ENCODE data around the gene ATL1.
"Not testable (repeated sequence)": the region's sequence is repeated elsewhere in the genome, so short reads cannot be mapped to it uniquely, and the experiment has no call there.

Gene ATL1

GRCh38 chr14:50659327-50659974 is 99.5 kb downstream of the ATL1 start:
- no peak for DNase-seq (ENCODE audit: low spot score)

GRCh38 chr14:50664579-50664978 is 104.6 kb downstream of the ATL1 start:
- DNase-seq (ENCODE audit: low spot score), result not testable (repeated sequence)

- DNase-seq (ENCODE audit: low spot score), result not testable (repeated sequence)
Measured at GRCh38 chr14:50665300-50665699, 105.4 kb downstream of the ATL1 start.

DNA sequence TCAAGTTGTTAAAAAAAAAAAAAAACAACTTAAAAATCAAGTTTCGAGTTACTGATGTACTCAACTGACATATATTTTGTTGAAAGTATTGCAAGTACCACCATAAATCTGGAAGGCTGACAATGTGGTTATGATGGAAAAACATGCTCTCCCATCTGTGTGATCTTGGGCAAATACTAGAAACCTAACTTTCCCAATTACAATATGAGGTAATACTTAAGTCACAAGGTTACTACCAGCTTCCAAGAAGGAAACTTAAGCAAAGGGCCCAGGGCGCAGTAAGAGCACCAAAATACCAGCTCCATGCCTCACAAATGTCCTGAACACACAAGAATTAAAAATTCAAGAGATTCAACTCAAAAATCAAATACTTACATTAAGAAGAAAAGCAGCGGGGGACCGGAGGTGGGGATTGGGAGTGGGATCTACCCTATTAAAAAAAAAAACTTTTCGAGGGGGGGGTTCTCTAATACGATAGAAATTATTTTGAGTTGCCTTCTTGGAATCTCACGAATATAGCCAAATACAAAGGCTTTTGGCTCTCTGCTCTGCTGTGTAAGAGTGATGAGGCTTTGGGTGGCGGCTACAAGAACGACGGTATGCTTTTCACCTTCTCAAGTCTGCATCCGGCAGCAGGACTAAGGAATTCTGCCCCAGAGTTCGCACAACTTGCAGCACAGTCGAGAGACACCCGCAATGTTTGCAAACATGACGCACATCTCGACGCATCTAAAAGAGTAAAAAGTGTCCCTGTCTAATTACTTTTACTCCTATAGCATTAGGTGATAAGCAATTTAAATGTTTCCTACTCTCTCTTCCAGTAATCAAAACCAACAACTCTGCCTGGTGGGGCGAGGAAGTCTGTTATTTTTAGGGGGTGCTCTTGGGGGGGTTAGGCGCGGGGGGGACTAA is 107.1 kb downstream of the ATL1 start:
- DNase-seq (ENCODE audit: low spot score), result no peak

DNA sequence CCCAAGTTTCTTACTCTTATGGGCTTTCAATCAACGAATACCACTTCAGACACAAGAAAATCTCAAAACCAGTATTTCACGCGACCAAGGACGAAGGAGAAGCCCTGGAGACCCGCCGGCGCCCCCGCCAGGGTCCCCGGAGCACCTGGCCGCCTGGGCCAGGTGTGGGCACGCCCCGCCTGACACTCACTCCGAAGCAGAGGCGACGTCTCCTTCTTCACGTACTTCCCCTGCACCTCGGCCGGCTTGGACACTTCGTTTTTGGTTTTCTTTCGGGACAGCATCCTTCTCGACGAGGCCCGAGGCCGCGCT is 107.7 kb downstream of the ATL1 start:
- peak; percentile 68 for DNase-seq (ENCODE audit: low spot score)

DNA sequence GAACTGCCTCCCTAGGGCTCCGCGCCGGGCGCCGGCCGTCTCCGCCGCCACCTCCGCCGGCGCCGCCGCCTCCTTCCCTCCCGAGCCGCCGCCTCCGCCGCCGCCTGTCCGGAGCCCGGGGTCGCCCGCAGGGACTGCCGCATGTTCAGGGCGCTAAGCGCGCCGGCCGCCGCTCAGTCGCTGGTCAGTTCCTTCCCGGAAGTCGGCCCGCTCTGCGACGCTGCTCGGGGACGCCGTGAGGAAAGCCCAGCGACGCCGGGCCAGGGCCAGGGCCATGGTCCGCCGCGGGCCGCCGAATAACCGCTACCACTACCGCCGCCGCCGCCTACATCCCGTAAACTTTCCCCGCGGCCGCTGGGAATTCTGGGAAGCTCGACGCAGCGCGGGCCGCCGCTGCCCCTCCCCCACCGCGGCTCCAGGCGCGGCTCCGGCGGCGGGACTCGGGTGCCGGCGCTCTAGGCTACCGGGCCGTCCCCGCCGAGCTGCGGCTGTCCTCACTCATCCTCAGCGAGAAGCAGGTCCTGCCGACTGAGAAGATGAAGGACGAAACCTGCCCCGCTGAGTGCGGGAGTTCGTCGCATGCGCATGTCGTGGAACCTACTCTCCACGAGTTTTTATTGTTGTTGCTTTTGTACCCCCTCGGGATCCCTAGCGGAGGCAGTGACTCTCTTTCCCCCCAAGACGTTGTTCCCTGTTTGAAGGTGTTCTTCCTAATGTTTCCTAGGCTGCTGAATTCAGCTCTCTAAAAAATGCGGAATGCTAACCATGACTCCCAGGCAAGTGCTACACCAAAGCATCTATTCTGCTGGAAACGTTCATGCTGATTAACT is 108.3 kb downstream of the ATL1 start, which contains the start of gene SAV1:
Gene SAV1 (minus strand): TSS at position 311 of the 830 bp plus-strand sequence. CDS start 339 bp downstream, outside the sequence.
- peak; percentile 89 for DNase-seq (ENCODE audit: low spot score)

GRCh38 chr14:50668826-50669143 is 108.8 kb downstream of the ATL1 start:
- DNase-seq (ENCODE audit: low spot score), result no peak

DNA sequence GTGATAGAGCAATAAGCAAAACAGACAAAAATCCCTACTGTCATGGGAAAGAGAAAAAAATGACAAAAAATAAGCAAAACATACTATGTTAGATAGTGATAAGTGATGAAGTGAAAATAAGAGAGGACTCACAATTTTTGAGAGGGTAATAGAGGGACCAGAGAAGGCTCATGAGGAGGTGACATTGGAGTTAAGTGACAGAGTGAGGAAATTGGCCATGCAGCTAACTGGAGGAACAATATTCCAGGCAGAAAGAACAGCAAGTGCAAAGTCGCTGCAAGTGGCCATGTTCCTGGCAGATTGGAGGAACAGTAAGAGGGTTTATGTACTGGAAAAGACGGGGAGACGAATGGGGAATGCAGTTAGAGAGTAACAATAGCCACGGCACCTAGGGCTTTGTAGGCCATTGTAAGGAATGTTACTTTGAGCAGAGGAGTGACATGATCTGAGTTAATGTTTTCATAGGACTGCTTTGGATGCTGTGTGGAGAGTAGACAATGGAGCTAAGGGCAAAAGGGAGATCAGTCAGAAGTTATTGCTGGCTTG is 109.6 kb downstream of the ATL1 start:
- DNase-seq (ENCODE audit: low spot score), result no peak

GRCh38 chr14:50670196-50670865 is 110.4 kb downstream of the ATL1 start:
- DNase-seq (ENCODE audit: low spot score), result no peak

DNA sequence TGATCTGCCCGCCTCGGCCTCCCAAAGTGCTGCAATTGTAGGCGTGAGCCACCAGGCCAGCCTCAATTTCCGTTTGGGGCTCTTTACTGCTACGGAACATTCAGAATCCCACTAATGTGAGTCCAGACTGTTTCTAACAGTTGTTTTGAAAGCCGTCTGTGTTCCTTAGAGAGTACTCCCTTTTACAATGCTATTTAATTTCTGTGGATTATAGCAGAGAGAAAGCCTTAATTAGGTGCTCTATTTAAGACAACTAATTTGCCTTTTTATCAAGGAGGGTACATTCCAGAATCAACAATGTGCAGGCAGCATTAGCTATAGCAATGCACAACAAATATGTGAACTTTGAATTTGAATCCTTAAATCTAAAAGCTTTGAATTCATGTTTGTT is 110.9 kb downstream of the ATL1 start:
- no peak for DNase-seq (ENCODE audit: low spot score)

DNA sequence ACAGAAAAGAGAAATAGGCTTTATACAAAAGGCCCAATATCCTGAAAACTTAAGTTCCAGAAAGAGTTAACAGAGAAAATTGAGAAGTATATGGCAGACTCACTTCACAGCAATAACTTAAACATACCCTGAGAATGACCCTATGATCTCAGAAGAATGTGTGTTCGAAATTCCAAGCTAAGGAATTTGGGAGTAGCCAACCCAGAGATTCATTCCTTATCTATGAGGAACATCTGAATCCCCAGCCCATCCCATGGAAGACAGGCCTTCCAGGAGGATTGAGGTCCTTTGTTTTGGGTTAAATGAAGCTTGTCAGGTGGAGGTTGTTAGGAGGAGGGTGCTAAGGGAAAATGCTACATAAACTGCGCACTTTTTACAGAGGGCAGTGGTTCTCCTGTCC is 115.7 kb downstream of the ATL1 start:
- no peak for DNase-seq (ENCODE audit: low spot score)

- no peak for DNase-seq (ENCODE audit: low spot score)
Measured at GRCh38 chr14:50676814-50677516, 117.0 kb downstream of the ATL1 start.

DNA sequence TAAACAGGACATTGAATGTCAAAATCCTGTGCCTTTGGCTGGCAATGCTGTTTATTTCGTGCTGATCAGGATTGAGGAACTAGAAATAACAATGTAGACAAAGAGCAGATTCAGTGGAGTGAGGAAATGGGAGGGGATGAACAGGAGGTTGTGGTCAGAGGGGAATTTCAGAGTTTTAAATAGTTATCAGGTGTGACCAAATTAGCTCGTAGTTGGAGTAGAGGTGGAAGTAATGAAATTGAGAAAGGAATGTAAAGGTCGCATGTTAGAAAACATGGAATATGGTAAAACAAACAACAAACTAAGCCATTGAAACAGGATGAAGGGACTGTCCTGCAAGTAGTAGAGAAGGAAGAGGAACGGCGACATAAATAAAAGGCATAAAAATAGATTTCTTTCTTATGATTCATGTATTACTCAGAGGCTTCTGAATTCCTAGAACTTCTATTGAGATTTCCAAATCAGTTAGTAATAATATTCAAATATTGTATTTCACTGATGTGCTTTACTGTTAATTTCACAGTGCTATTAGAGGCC is 117.7 kb downstream of the ATL1 start:
- DNase-seq (ENCODE audit: low spot score), result no peak

DNA sequence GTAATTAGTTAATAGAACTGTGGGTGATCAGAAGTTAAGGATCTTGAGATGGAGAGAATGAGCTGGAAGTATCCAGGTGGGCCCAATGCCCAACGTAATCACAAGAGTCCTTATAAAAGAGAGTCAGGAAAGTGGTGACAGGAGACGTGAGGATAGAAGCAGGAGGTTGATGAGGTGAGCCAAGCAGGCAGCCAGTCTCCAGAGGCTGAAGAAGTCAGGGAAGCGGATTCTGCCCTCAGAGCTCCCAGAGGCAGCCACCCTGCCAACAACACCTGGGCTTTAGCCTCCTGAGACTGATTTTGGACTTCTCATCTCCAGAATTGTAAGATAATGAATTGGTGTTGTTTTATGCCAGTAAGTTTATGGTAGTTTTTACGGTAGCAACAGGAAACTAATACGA is 118.2 kb downstream of the ATL1 start:
- DNase-seq (ENCODE audit: low spot score), result no peak

- no peak for DNase-seq (ENCODE audit: low spot score)
Measured at GRCh38 chr14:50679674-50680073, 119.7 kb downstream of the ATL1 start.
